Chondrocyte (in vitro differentiated cells): ENCODE data around the gene PNCK. TPM values are rescaled to one million over a fixed set of nuclear protein-coding genes. Genes with fewer than 3 reads are reported as not detected.

ENCODE experiments used
- DNase-seq: peaks from one replicate; pipeline ENCODE4 v3.0.0; 2021; ENCODE audit warnings: mixed read lengths, low spot score
- H3K27ac Mint-ChIP-seq: one replicate; pipeline ENCODE4 v1.8.0; 2021; ENCODE audit warnings: mild to moderate bottlenecking, moderate library complexity, mixed read lengths; ENCODE audit not compliant: unreplicated experiment
- H3K27me3 Mint-ChIP-seq: 2 replicates; pipeline ENCODE4 v1.8.0; 2021; ENCODE audit warnings: low read depth, mixed read lengths
- H3K36me3 Mint-ChIP-seq: 2 replicates; pipeline ENCODE4 v1.8.0; 2021; ENCODE audit warnings: low read depth, mixed read lengths
- H3K4me1 Mint-ChIP-seq: 2 replicates; pipeline ENCODE4 v1.8.0; 2021; ENCODE audit warnings: low read depth, mild to moderate bottlenecking, mixed read lengths
- H3K4me3 Mint-ChIP-seq: one replicate; pipeline ENCODE4 v1.8.0; 2021; ENCODE audit warnings: mild to moderate bottlenecking, moderate library complexity, mixed read lengths; ENCODE audit not compliant: unreplicated experiment
- H3K9me3 Mint-ChIP-seq: 2 replicates; pipeline ENCODE4 v1.8.0; 2021; ENCODE audit warnings: low read depth, mixed read lengths
- CTCF ChIP-seq: fragments of 200-600 bp; sonication (generic); IDR thresholded peaks from 2 replicates; pipeline ENCODE4 v1.5.0; 2021; ENCODE audit warnings: antibody characterized with exemption, mild to moderate bottlenecking, moderate library complexity
- total RNA-seq: library from RNA; stranded (reverse); gene quantifications from 3 replicates; pipeline ENCODE4 v1.2.1, GENCODE V29; 2021

The PNCK gene
- total RNA-seq, 1 donor from 2014 or later: 3.2 TPM

GRCh38 chrX:153714256-153714655 lies 40.6 kb upstream of the PNCK start:
- DNase-seq: no peak
- H3K9me3 Mint-ChIP-seq: peaks cover 2% of the 10 kb centered on the region
- peaks cover 6% of the 10 kb centered on the region for H3K36me3 Mint-ChIP-seq
- TF ChIP-seq CTCF: no peak
- no peak overlapping the region for H3K27ac Mint-ChIP-seq
- H3K4me1 Mint-ChIP-seq: no peaks in the 10 kb centered on the region
- H3K4me3 Mint-ChIP-seq: no peak overlapping the region
- H3K27me3 Mint-ChIP-seq: no peaks in the 10 kb centered on the region

- H3K27ac Mint-ChIP-seq: no peak overlapping the region
- H3K36me3 Mint-ChIP-seq: peaks cover 6% of the 10 kb centered on the region
- no peak for DNase-seq
- peaks cover 9% of the 10 kb centered on the region for H3K9me3 Mint-ChIP-seq
- no peaks in the 10 kb centered on the region for H3K27me3 Mint-ChIP-seq
- no peak for TF ChIP-seq CTCF
- H3K4me3 Mint-ChIP-seq: no peak overlapping the region
- peaks cover 20% of the 10 kb centered on the region for H3K4me1 Mint-ChIP-seq
Measured at GRCh38 chrX:153709726-153710674, 36.4 kb upstream of the PNCK start.

GRCh38 chrX:153708415-153708814 lies 34.8 kb upstream of the PNCK start:
- Mint-ChIP-seq H3K4me1 (peaks cover 20% of the 10 kb centered on the region), H3K36me3 (peaks cover 5% of the 10 kb centered on the region), H3K27me3 (no peaks in the 10 kb centered on the region), H3K9me3 (peaks cover 9% of the 10 kb centered on the region), H3K27ac (peak overlapping the region; percentile 49), H3K4me3 (no peak overlapping the region)
- DNase-seq: no peak
- TF ChIP-seq CTCF: peak; percentile 81

- TF ChIP-seq CTCF: no peak
- peaks cover 9% of the 10 kb centered on the region for H3K9me3 Mint-ChIP-seq
- H3K27ac Mint-ChIP-seq: no peak overlapping the region
- no peaks in the 10 kb centered on the region for H3K27me3 Mint-ChIP-seq
- peaks cover 20% of the 10 kb centered on the region for H3K4me1 Mint-ChIP-seq
- no peak for DNase-seq
- H3K4me3 Mint-ChIP-seq: no peak overlapping the region
- H3K36me3 Mint-ChIP-seq: peaks cover 2% of the 10 kb centered on the region
Measured at GRCh38 chrX:153707406-153707805, 33.8 kb upstream of the PNCK start.

GRCh38 chrX:153706799-153707198 lies 33.2 kb upstream of the PNCK start:
- Mint-ChIP-seq H3K4me1 (peaks cover 20% of the 10 kb centered on the region), H3K36me3 (peaks cover 2% of the 10 kb centered on the region), H3K27ac (no peak overlapping the region), H3K9me3 (peaks cover 9% of the 10 kb centered on the region), H3K4me3 (no peak overlapping the region), H3K27me3 (no peaks in the 10 kb centered on the region)
- no peak for DNase-seq
- TF ChIP-seq CTCF: no peak
